NCI-H69 (cell line): ENCODE results near the gene REXO2.
A peak's percentile ranks its signal among the peaks of the same experiment; 100 is the strongest.

ENCODE experiments used
- DNase-seq: peaks from one replicate; lab custom pipeline; 2025; lab: John Stamatoyannopoulos, UW

REXO2 gene

DNA sequence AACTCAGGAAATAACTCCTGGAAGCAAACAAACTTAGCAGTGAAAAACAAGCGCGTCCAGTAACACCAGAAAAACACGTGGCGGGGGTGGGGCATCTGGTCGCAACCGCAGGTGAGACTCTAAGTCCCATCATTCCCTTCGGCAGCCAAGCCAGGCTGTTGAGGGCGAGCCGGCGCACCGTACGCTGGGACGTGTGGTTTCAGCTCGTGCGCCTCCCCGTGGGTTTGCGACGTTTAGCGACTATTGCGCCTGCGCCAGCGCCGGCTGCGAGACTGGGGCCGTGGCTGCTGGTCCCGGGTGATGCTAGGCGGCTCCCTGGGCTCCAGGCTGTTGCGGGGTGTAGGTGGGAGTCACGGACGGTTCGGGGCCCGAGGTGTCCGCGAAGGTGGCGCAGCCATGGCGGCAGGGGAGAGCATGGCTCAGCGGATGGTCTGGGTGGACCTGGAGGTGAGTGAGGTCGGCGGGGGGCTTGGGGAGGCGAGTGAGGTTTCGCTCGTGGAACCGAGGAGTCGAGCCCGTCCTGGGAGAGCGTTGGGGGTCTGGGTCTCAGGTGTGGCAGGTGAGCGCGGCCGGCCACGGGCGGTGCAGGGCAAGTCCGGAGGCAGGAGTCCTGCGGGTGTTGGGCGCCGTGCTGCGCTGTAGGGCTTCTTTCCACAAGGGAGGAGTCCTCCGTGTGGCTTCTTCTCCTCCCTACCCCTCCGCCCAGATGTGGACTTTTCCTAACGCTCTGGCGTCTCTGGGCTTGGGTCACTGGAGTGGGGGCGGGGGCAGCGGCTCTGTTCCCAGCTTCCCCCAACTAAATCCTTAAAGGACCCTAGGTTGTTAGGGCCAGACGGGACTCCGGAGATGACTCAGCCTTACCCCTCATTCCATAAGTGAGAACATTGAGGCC, at the start of gene REXO2:
Gene REXO2 (plus strand): TSS at position 239 of the 892 bp plus-strand sequence. CDS start 62 bp downstream, at position 301.
- DNase-seq, result peak; percentile 99

- DNase-seq, result no peak
Observed at GRCh38 chr11:114392735-114393667, 46.3 kb upstream of the REXO2 start.

- peak; percentile 53 for DNase-seq
Observed at GRCh38 chr11:114395736-114396135, 43.5 kb upstream of the REXO2 start.

GRCh38 chr11:114396916-114397315, 42.4 kb upstream of the REXO2 start:
- no peak for DNase-seq

DNA sequence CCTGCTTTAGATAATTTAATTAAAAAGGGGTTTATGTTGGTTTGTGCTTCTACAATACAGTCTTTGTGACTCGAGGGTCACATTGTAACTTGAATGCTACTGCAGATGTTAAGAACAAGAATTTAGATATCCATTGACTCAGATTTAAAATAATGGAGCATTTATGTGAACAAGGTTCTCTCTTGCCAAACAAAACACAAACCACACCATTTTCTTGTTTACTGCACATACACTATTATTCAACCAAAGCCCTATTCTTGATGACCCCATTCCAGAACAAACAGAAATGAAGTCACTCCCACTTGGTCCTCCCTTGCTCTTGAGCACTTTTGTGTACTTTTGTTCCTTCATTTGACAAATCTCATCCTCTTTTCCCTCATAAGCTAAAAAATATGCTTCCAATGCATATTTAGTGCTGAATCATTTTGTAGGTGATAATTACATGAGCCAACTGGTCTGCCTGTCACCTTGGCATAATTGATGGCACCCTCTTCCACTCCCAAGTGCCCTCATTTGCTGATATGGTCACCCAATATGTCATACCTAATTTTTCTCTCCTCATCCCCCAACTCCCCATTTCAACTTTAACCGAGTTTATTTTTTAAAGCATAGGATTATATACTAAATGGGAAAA, 41.8 kb upstream of the REXO2 start:
- DNase-seq, result peak; percentile 84

DNA sequence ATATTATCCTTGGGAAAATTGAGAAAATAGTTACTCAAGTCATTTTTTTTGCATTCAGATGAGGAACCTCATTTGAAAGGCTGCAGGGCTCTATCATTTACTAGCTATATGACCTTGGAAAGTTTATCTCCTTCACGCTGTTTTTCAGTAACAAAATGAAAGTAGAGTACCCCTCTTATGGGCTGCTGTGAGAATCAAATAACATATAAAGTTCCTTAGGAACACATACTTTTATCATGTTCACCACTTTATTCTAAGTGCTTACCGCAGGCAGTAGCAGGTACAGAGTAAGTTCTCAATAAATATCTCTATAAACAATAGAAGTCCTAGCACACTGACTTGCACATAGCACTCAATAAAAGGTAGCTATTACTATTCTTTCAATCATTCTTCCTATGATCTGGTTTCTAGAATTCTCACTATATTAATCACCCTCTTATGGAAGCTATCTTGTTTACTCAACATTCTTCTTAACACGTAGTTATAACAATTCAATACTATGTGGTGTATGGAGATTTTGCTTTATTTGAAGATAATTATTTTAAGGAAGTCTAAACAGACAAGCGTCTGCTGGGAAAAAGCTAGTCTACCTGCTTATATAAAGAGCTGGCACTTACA, 40.9 kb upstream of the REXO2 start:
- DNase-seq, result peak; percentile 48

DNA sequence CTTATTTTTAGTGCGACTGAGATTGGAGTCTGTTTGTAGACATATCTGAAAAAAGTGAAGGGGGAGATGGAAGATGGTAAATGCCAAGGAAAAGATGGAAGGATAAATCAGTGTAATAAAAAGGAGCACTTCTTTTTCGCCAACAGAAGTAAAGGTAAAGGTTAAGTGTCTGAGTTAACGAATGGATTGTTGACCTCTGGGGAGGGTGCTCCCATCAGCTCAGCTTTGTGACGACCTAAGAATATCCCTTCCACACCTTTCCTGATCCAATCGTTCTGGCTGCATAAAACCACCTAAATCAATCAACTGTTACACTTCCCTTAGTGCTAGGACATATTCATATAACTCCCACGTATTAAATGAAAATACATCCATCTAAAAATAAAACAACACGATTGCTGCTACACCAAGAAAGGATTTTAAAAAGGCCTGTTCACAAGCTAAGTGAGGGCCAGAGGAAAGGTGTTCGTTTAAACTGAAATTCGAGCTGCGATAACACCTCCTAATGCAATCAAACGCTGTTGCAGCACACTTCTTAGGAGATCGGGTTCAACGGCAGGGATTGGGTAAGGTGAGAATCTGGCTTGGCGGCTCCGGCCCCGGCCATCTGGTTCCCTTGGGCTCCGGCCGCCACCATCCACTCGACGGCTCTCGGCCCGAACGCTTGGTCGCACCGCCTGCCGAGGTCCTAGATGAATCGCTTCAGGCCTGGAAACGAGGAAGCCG, 39.6 kb upstream of the REXO2 start:
- peak; percentile 92 for DNase-seq

DNA sequence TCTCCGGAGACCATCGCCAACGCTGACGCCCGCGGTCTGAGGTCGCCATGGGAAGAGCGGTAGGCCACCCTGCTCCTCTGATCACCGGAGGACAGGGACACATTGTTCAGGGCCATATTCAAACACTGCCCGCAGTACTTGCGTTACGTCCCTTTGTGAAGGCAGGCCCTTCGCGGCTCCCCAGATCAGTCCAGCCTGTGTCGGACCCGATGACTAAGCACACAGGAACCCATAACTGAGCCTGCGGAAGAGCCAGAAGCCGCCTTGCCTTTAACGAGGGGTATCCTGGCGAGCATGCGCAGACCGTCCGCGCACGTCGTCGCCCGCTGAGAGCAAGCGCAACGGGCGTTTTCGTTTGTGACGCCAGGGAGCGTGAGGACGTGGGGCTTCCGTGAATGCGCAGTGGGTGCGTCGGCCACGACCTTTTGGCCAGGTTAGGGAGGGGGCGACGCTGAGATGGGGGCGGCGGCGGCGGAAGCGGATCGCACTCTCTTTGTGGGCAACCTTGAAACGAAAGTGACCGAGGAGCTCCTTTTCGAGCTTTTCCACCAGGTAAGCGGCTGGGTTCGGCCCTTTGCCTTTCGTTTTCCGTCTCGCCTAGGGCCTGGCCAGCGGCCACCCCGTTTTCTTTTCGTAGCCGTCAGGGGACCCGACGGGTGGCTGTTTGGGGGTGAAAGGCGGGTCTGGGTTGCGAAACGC, 38.9 kb upstream of the REXO2 start, which contains the start of the genes C11orf71 and RBM7:
Gene C11orf71 (minus strand): TSS at position 296 of the 699 bp plus-strand sequence. CDS start 180 bp downstream, at position 116.
Gene RBM7 (plus strand): TSS at position 451 of the 699 bp plus-strand sequence. CDS start 6 bp downstream, at position 457.
- DNase-seq, result peak; percentile 99

GRCh38 chr11:114400915-114401223, 38.4 kb upstream of the REXO2 start:
- no peak for DNase-seq

DNA sequence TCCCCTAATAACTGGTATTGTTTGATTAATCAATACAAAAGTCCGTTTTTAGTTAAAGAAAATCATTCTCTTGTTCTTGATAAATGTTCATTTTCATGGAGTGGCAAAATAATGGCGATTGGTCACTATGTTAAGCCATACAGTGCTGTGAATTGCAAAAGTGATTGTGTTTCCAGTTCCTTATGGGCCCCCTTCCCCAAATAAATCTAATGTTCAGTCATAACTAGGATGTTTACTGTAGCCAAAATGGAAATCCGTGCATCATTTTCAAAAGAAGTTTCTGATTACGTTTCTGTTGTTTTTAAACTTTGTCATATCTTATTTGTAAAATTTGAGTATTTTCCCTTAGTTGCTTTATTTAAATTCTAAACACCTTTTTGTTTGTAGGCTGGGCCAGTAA, 38.0 kb upstream of the REXO2 start:
- DNase-seq, result peak; percentile 19

DNA sequence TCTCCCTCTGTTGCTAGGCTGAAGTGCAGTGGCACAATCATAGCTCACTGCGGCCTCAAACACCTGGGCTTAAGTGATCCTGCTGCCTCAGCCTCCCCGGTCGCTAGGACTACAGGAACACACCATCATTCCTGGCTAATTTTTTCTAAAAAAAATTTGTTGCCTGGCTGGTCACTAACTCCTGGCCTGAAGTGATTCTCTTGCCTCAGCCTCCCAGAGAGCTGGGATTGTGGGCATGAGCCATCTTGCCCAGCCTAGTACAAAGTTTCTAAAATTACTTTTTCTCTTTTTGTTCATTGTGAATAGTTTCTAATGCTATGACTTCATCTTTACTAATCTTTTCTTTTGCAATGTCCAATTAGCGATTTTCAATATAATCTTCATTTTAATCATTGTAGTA, 26.3 kb upstream of the REXO2 start:
- no peak for DNase-seq

- no peak for DNase-seq
Observed at GRCh38 chr11:114413958-114414357, 25.3 kb upstream of the REXO2 start.

DNA sequence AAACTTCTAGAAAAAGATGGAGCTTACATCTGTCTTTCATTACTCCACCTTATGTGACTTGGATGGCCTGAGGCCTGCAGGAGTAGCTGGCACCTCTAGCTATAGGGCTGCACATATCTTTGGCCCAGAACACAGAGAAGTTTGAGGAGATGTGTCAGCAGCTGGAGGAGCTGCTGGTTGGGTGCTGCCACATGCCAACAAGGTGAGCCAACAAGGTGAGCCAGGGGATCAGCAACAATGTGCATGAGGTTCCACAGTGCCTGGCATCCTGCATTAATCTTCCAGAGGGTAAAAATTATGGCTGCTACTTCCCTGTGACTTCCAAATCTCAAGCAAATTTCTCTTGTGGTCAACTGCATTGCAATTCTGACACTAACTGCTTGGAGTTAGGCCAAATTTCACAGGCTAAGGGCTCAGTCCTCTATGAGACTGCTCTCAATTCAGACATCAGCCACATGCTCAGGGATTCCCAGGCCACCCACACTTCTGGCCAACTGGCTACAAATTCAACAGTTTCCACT, 22.8 kb upstream of the REXO2 start:
- DNase-seq, result no peak

DNA sequence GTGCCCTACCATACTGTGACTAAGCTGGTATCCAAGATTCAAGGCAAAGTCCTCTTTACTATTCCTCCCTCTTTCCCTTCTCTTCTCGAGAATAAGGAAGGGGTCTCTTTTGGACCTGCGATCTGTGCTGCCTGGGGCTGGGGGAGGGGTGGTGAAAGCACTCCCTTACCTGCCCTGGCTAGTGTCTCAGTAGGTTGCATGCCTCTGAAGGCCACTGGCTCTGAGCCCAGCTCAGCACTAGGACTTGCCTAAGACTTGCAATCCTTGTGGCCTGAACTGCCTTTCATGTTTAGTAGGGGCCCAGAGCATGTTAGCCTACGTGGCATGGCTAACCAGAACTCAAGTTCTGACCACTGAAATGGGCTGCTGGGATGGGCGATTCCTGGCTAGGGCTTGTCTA, 13.0 kb upstream of the REXO2 start:
- DNase-seq, result no peak

DNA sequence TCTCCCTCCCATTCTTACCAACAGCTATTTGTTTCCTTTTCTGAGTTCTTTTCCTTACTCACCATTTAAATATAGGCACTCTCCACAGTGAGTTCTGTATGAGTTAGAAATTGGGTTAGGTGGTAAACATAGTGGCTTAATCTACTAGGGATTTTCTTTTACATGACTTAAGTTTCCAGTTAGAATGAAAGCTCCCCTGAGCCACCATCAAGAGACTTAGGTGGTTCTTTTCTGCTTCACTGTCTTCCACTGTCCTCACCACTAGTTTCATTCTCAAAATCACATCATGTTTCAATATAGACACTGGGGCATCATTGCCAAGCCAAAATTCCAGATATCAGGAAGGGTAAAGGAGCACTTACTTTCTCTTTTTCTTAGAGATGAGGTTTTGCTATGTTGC, 9.0 kb upstream of the REXO2 start:
- no peak for DNase-seq

DNA sequence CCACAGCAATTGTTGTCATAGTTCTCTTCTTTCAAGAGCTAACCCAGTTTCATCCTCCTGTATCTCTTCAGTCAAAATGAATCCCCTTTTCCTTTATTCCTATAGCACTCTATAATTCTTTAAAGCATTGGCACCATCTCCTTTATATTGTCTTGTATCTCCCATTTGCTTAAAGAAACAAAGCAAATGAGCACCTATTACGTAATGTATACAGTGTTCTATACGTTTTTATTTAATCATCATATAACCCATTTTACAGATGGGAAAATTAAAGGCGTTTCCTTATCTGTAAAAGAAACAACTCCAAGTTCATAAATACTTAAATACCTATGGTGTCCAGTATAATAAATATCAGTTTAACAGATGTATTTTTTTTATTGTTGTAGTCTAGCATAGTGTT, 6.4 kb upstream of the REXO2 start:
- no peak for DNase-seq

DNA sequence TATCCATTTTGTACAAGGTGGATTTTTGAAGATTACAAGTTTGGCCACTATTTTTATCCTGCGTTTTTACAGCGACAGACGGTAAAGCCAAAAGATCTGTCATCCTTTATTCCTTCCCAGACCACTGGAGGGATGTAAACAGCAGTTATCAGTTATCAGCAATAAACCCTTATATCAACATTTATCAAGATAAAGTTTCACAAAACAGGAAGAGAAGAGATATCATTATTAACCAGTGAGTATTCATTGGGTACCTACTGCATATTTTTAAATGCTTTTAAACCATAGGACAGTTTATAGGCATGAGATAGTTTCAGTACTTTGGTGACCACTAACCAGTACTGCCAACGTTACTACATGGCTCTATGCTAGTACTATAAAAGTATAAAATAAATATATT, 5.9 kb upstream of the REXO2 start:
- no peak for DNase-seq

GRCh38 chr11:114438303-114438702, 964 bp upstream of the REXO2 start:
- DNase-seq, result no peak

GRCh38 chr11:114440121-114440860, 1.0 kb downstream of the REXO2 start:
- peak; percentile 52 for DNase-seq
